COR-L47 (cell line): ENCODE measurements around the gene C10orf95.

Experiments
- DNase-seq: peaks from one replicate; lab custom pipeline; 2025; lab: John Stamatoyannopoulos, UW

The C10orf95 gene

GRCh38 chr10:102401342-102401654 lies 50.0 kb downstream of the C10orf95 start:
- DNase-seq = no peak

- no peak for DNase-seq
These were observed 50.6 kb downstream of the C10orf95 start for GRCh38 chr10:102400598-102401341.

GRCh38 chr10:102400076-102400475 lies 51.3 kb downstream of the C10orf95 start:
- DNase-seq = peak; percentile 32
